ENCODE results near the gene FAF2. TPM values are rescaled to one million over a fixed set of nuclear protein-coding genes. Genes with fewer than 3 reads are reported as not detected.
"Not testable (repeated sequence)": the region's sequence is repeated elsewhere in the genome, so short reads cannot be mapped to it uniquely, and the experiment has no call there.

The FAF2 gene
- total RNA-seq, 1 experiment from 2014 or later = 40.8 TPM

- in situ Hi-C loops (cut with HindIII; ENCODE audit: low pct_unique_long_range_greater_than_20kb, low sequenced_read_pairs) = no loop called here
These were observed 95.4 kb downstream of the FAF2 start for GRCh38 chr5:176543428-176544182.

GRCh38 chr5:176545388-176545736 is 97.2 kb downstream of the FAF2 start:
- in situ Hi-C loops (cut with HindIII; ENCODE audit: low pct_unique_long_range_greater_than_20kb, low sequenced_read_pairs) = no loop called here

More at GRCh38 chr5:176543428-176544182, 95.4 kb downstream of the FAF2 start:
- DNase-seq (ENCODE audit: low read depth, low spot score) = peak; percentile 59

GRCh38 chr5:176545737-176546509 is 97.7 kb downstream of the FAF2 start:
- in situ Hi-C loops (cut with HindIII; ENCODE audit: low pct_unique_long_range_greater_than_20kb, low sequenced_read_pairs) = no loop called here
- DNase-seq (ENCODE audit: low read depth, low spot score) = no peak

More at GRCh38 chr5:176545388-176545736, 97.2 kb downstream of the FAF2 start:
- DNase-seq (ENCODE audit: low read depth, low spot score) = no peak

- DNase-seq (ENCODE audit: low read depth, low spot score) = no peak
These were observed 99.6 kb downstream of the FAF2 start for GRCh38 chr5:176547802-176548201.

GRCh38 chr5:176548967-176549444 is 100.8 kb downstream of the FAF2 start, which contains the start of gene CDHR2:
CDHR2 (plus strand) TSS chr5:176549342; CDS start chr5:176565353, 16,011 bp downstream.
- in situ Hi-C loops (cut with HindIII; ENCODE audit: low pct_unique_long_range_greater_than_20kb, low sequenced_read_pairs) = no loop called here
- no peak for DNase-seq (ENCODE audit: low read depth, low spot score)

More at GRCh38 chr5:176547802-176548201, 99.6 kb downstream of the FAF2 start:
- in situ Hi-C loops (cut with HindIII; ENCODE audit: low pct_unique_long_range_greater_than_20kb, low sequenced_read_pairs) = no loop called here

GRCh38 chr5:176549871-176550270 is 101.7 kb downstream of the FAF2 start:
- no peak for DNase-seq (ENCODE audit: low read depth, low spot score)
- in situ Hi-C loops (cut with HindIII; ENCODE audit: low pct_unique_long_range_greater_than_20kb, low sequenced_read_pairs) = no loop called here

GRCh38 chr5:176550275-176550831 is 102.2 kb downstream of the FAF2 start:
- DNase-seq (ENCODE audit: low read depth, low spot score) = no peak
- in situ Hi-C loops (cut with HindIII; ENCODE audit: low pct_unique_long_range_greater_than_20kb, low sequenced_read_pairs) = no loop called here

GRCh38 chr5:176550937-176551336 is 102.8 kb downstream of the FAF2 start:
- in situ Hi-C loops (cut with HindIII; ENCODE audit: low pct_unique_long_range_greater_than_20kb, low sequenced_read_pairs); DNase-seq (ENCODE audit: low read depth, low spot score): not testable (repeated sequence)

- in situ Hi-C loops (cut with HindIII; ENCODE audit: low pct_unique_long_range_greater_than_20kb, low sequenced_read_pairs) = no loop called here
- DNase-seq (ENCODE audit: low read depth, low spot score) = no peak
These were observed 104.2 kb downstream of the FAF2 start for GRCh38 chr5:176552332-176552869.

GRCh38 chr5:176553260-176554085 is 105.3 kb downstream of the FAF2 start:
- no peak for DNase-seq (ENCODE audit: low read depth, low spot score)
- in situ Hi-C loops (cut with HindIII; ENCODE audit: low pct_unique_long_range_greater_than_20kb, low sequenced_read_pairs) = no loop called here

GRCh38 chr5:176557846-176558245 is 109.7 kb downstream of the FAF2 start:
- in situ Hi-C loops (cut with HindIII; ENCODE audit: low pct_unique_long_range_greater_than_20kb, low sequenced_read_pairs) = no loop called here
- no peak for DNase-seq (ENCODE audit: low read depth, low spot score)

Small RNAs within 50 kb of the gene (small RNA-seq; reads per million reads assigned to genes)
- 0 reads per million in 2 experiments for gene AC010297.1
- 0 reads per million in 2 experiments for gene RF00019
- gene RN7SL684P = 0 reads per million in 2 experiments

Other genes starting within 250 kb of the FAF2 start
- gene SIMC1, start 210.0 kb upstream of the FAF2 start, total RNA-seq (2014; rRNA removed; shearing (Covaris generic)) = 4.4 and 5.4 TPM in 2 replicates
- 30.6 and 39.5 TPM in 2 replicates for gene KIAA1191, start 86.6 kb upstream of the FAF2 start, total RNA-seq (2014; rRNA removed; shearing (Covaris generic))
- gene ARL10, start 82.9 kb upstream of the FAF2 start, total RNA-seq (2014; rRNA removed; shearing (Covaris generic)) = 0.03 and 0.05 TPM in 2 replicates
- gene NOP16, start 59.8 kb upstream of the FAF2 start, total RNA-seq (2014; rRNA removed; shearing (Covaris generic)) = 31.8 and 32.0 TPM in 2 replicates
- 210 and 216 TPM in 2 replicates for gene HIGD2A, start 59.6 kb upstream of the FAF2 start, total RNA-seq (2014; rRNA removed; shearing (Covaris generic))
- 51.5 and 58.3 TPM in 2 replicates for gene CLTB, start 31.8 kb upstream of the FAF2 start, total RNA-seq (2014; rRNA removed; shearing (Covaris generic))
- gene RNF44, start 89.0 kb downstream of the FAF2 start, total RNA-seq (2014; rRNA removed; shearing (Covaris generic)) = 7.7 and 7.8 TPM in 2 replicates
- gene CDHR2, start 101.0 kb downstream of the FAF2 start, total RNA-seq (2014; rRNA removed; shearing (Covaris generic)) = not detected in 2 replicates
- 4.1 and 5.0 TPM in 2 replicates for gene GPRIN1, start 161.8 kb downstream of the FAF2 start, total RNA-seq (2014; rRNA removed; shearing (Covaris generic))
- 0.11 and 0.26 TPM in 2 replicates for gene SNCB, start 182.1 kb downstream of the FAF2 start, total RNA-seq (2014; rRNA removed; shearing (Covaris generic))
- not detected in 2 replicates for gene EIF4E1B, start 182.3 kb downstream of the FAF2 start, total RNA-seq (2014; rRNA removed; shearing (Covaris generic))
- 19.7 and 20.5 TPM in 2 replicates for gene TSPAN17, start 199.1 kb downstream of the FAF2 start, total RNA-seq (2014; rRNA removed; shearing (Covaris generic))

All from SK-MEL-5 (cell line).